Measurements from ENCODE around the gene LIN52. TPM values are rescaled to one million over a fixed set of nuclear protein-coding genes. Genes with fewer than 3 reads are reported as not detected.

Gene LIN52
- polyA plus RNA-seq, 1 donor from 2014 or later, result 57.9 TPM

- Histone ChIP-seq H3K9me3 (ENCODE audit: low read length) (no peaks in the 10 kb centered on the region), H3K9ac (ENCODE audit: low read length) (no peak overlapping the region), H3F3A (ENCODE audit: insufficient read depth, low read length, poor library complexity, severe bottlenecking) (no peaks in the 10 kb centered on the region), H4K20me1 (ENCODE audit: insufficient read depth) (no peaks in the 10 kb centered on the region), H3K4me3 (ENCODE audit: low read length) (no peak overlapping the region), H2AFZ (ENCODE audit: low read depth, low read length) (no peak overlapping the region), H3K9me2 (ENCODE audit: insufficient read depth, low read length) (no peaks in the 10 kb centered on the region), H3K27ac (ENCODE audit: low read length) (no peak overlapping the region), H3K36me3 (ENCODE audit: insufficient read depth, low read length) (no peaks in the 10 kb centered on the region), H3K79me2 (replicated peaks; ENCODE audit: insufficient read depth, low read length) (no peaks in the 10 kb centered on the region), H3K4me2 (ENCODE audit: low read length) (no peak overlapping the region), H3K27me3 (ENCODE audit: insufficient read depth, low read depth, low read length) (no peaks in the 10 kb centered on the region)
- TF ChIP-seq RAD21 (conservative IDR thresholded peaks at IDR 0.05) (no peak), SMC3 (conservative IDR thresholded peaks at IDR 0.05; ENCODE audit: poor library complexity) (no peak), TAF1 (IDR thresholded peaks at IDR 0.05; ENCODE audit: low read depth) (no peak), CTCF (IDR thresholded peaks at IDR 0.05; ENCODE audit: poor library complexity, severe bottlenecking) (no peak), EP300 (conservative IDR thresholded peaks at IDR 0.05; ENCODE audit: poor library complexity, severe bottlenecking) (no peak), MXI1 (conservative IDR thresholded peaks at IDR 0.05; ENCODE audit: poor library complexity, severe bottlenecking) (no peak), EZH2 (IDR thresholded peaks at IDR 0.05; ENCODE audit: borderline replicate concordance, insufficient read depth, low read length, poor library complexity, severe bottlenecking) (no peak), POLR2AphosphoS5 (IDR thresholded peaks at IDR 0.05) (no peak), REST (IDR thresholded peaks at IDR 0.05; ENCODE audit: borderline replicate concordance) (no peak)
Observed at GRCh38 chr14:74211945-74212580, 127.3 kb downstream of the LIN52 start.

- no peaks in the 10 kb centered on the region for H3K27me3 ChIP-seq (ENCODE audit: insufficient read depth, low read depth, low read length)
Observed at GRCh38 chr14:74213907-74214803, 129.4 kb downstream of the LIN52 start.

More at GRCh38 chr14:74213907-74214803, 129.4 kb downstream of the LIN52 start:
- no peak for TF ChIP-seq TAF1 (IDR thresholded peaks at IDR 0.05; ENCODE audit: low read depth)
- no peak for TF ChIP-seq CTCF (IDR thresholded peaks at IDR 0.05; ENCODE audit: poor library complexity, severe bottlenecking)
- no peak for TF ChIP-seq REST (IDR thresholded peaks at IDR 0.05; ENCODE audit: borderline replicate concordance)
- TF ChIP-seq SMC3 (conservative IDR thresholded peaks at IDR 0.05; ENCODE audit: poor library complexity), result no peak
- TF ChIP-seq EP300 (conservative IDR thresholded peaks at IDR 0.05; ENCODE audit: poor library complexity, severe bottlenecking), result no peak
- no peak for TF ChIP-seq POLR2AphosphoS5 (IDR thresholded peaks at IDR 0.05)
- TF ChIP-seq EZH2 (IDR thresholded peaks at IDR 0.05; ENCODE audit: borderline replicate concordance, insufficient read depth, low read length, poor library complexity, severe bottlenecking), result no peak
- no peak for TF ChIP-seq MXI1 (conservative IDR thresholded peaks at IDR 0.05; ENCODE audit: poor library complexity, severe bottlenecking)
- TF ChIP-seq RAD21 (conservative IDR thresholded peaks at IDR 0.05), result no peak
- Histone ChIP-seq H3K27ac (ENCODE audit: low read length) (no peak overlapping the region), H3K9me2 (ENCODE audit: insufficient read depth, low read length) (no peaks in the 10 kb centered on the region), H2AFZ (ENCODE audit: low read depth, low read length) (no peak overlapping the region), H3F3A (ENCODE audit: insufficient read depth, low read length, poor library complexity, severe bottlenecking) (no peaks in the 10 kb centered on the region), H3K4me3 (ENCODE audit: low read length) (no peak overlapping the region), H4K20me1 (ENCODE audit: insufficient read depth) (no peaks in the 10 kb centered on the region), H3K36me3 (ENCODE audit: insufficient read depth, low read length) (no peaks in the 10 kb centered on the region), H3K9me3 (ENCODE audit: low read length) (no peaks in the 10 kb centered on the region), H3K79me2 (replicated peaks; ENCODE audit: insufficient read depth, low read length) (no peaks in the 10 kb centered on the region), H3K9ac (ENCODE audit: low read length) (no peak overlapping the region), H3K4me2 (ENCODE audit: low read length) (no peak overlapping the region)
